HepG2 (cell line): Measurements from ENCODE around the gene PLD3.

Source experiments
- ETS1 ChIP-seq: sonication (generic); formaldehyde crosslinking; IDR thresholded peaks from 2 replicates; pipeline ENCODE4 v1.4.0; 2020; ENCODE audit warnings: missing genetic modification reagents
- KDM5B ChIP-seq: sonication (generic); formaldehyde crosslinking; IDR thresholded peaks from 2 replicates; pipeline ENCODE4 v1.4.0; 2020; ENCODE audit warnings: missing genetic modification reagents, mild to moderate bottlenecking, borderline replicate concordance
- MEIS1 ChIP-seq: sonication (generic); formaldehyde crosslinking; IDR thresholded peaks from 2 replicates; pipeline ENCODE4 v1.9.0; 2021; ENCODE audit warnings: mild to moderate bottlenecking, missing genetic modification reagents, moderate library complexity, borderline replicate concordance
- POLR2A ChIP-seq, 2 experiments: IDR thresholded peaks; 2 replicates each; pipeline ENCODE4 v1.6.1; 2011; ENCODE audit warnings: low read depth in 2 of 2, low read length in 2 of 2, mild to moderate bottlenecking in 1 of 2, moderate library complexity in 1 of 2; ENCODE audit not compliant: insufficient read depth in 1 of 2
- ZBTB34 ChIP-seq: sonication (generic); formaldehyde crosslinking; IDR thresholded peaks from 2 replicates; pipeline ENCODE4 v1.8.0; 2022; ENCODE audit warnings: mild to moderate bottlenecking, missing genetic modification reagents
- TF ChIP-seq, protein P1 (sequence below): sonication (generic); formaldehyde crosslinking; IDR thresholded peaks from 2 replicates; pipeline ENCODE4 v1.5.0; 2020; ENCODE audit warnings: mild to moderate bottlenecking, missing genetic modification reagents, moderate library complexity

- no peak for TF ChIP-seq POLR2A (IDR thresholded peaks at IDR 0.05; ENCODE audit: insufficient read depth in 1 of 2, low read depth in 2 of 2, low read length in 2 of 2)
- TF ChIP-seq, protein P1, sequence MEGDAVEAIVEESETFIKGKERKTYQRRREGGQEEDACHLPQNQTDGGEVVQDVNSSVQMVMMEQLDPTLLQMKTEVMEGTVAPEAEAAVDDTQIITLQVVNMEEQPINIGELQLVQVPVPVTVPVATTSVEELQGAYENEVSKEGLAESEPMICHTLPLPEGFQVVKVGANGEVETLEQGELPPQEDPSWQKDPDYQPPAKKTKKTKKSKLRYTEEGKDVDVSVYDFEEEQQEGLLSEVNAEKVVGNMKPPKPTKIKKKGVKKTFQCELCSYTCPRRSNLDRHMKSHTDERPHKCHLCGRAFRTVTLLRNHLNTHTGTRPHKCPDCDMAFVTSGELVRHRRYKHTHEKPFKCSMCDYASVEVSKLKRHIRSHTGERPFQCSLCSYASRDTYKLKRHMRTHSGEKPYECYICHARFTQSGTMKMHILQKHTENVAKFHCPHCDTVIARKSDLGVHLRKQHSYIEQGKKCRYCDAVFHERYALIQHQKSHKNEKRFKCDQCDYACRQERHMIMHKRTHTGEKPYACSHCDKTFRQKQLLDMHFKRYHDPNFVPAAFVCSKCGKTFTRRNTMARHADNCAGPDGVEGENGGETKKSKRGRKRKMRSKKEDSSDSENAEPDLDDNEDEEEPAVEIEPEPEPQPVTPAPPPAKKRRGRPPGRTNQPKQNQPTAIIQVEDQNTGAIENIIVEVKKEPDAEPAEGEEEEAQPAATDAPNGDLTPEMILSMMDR (CRISPR knock-in tag), result no peak
- TF ChIP-seq KDM5B (CRISPR knock-in tag), result no peak
- no peak for TF ChIP-seq MEIS1 (CRISPR knock-in tag)
- TF ChIP-seq ZBTB34 (CRISPR knock-in tag), result no peak
- no peak for TF ChIP-seq ETS1 (CRISPR knock-in tag)
Observed at GRCh38 chr19:40344422-40344821, 4.1 kb upstream of the PLD3 start.
